SH-SY5Y (cell line): Measurements from ENCODE around the gene ADAM23.

ENCODE experiments used
- GATA2 ChIP-seq: IDR thresholded peaks from 2 replicates; pipeline ENCODE4 v1.6.1; 2011; ENCODE audit warnings: mild to moderate bottlenecking, low read depth, low read length
- GATA3 ChIP-seq: IDR thresholded peaks from 2 replicates; pipeline ENCODE4 v1.6.1; 2011; ENCODE audit warnings: low read depth, mild to moderate bottlenecking, low read length, moderate library complexity

DNA sequence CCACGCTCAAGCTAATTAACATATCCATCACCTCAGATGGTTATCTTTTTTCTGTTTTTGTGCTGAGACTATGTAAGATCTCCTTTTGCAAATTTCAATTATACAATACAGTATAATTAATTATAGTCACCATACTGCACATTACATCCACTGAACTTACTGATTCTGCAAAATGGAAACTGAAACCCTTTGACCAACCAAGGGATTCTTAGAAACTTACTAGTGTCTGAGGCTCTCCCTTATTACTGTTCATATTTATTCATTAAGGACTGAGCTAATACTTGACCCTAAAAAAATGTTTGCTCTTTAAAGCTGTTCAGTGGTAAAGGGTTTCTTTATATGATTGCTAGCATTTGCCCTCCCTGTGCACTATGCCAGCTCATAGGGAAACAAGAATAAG lies 50.7 kb downstream of the ADAM23 start:
- no peak for TF ChIP-seq GATA2
- TF ChIP-seq GATA3 = no peak
